H1 (cell line): ENCODE measurements around the gene BRCA2. TPM values are rescaled to one million over a fixed set of nuclear protein-coding genes. Genes with fewer than 3 reads are reported as not detected.

ENCODE experiments used
- CTCF ChIA-PET: fragments of 300-600 bp; sonication (Branson Sonifier 250); formaldehyde crosslinking; loops from one replicate; lab custom pipeline; 2021; ENCODE audit not compliant: partially characterized antibody; lab: Charles Lee
- POLR2A ChIA-PET: fragments of 300-600 bp; sonication (Branson Sonifier 250); formaldehyde crosslinking; loops from one replicate; lab custom pipeline; 2021; ENCODE audit warnings: inconsistent platforms; ENCODE audit not compliant: partially characterized antibody; lab: Charles Lee
- DNase-seq, 2 experiments: peaks; one replicate each; pipeline versions ENCODE4 v3.0.0 to v3.0.0-alpha.2; 2010 to 2022; ENCODE audit warnings: low spot score in 2 of 2, low read depth in 1 of 2, mixed read lengths in 1 of 2
- FAIRE-seq: peaks from 2 replicates; lab custom pipeline; 2011; peaks lifted over from hg19 to GRCh38; lab: Jason Lieb, UNC
- H2AFZ ChIP-seq: 2 replicates; pipeline ENCODE4 v1.8.1; 2012; ENCODE audit warnings: low read length, inconsistent platforms
- H2AK5ac ChIP-seq: 2 replicates; pipeline ENCODE4 v1.6.1; 2013; ENCODE audit warnings: low read depth, low read length
- H2BK120ac ChIP-seq: replicated peaks from 2 replicates; pipeline ENCODE3; 2013; ENCODE audit warnings: low read depth, low read length, inconsistent platforms
- H2BK12ac ChIP-seq: 2 replicates; pipeline ENCODE4 v1.6.1; 2013; ENCODE audit warnings: low read depth, low read length
- H2BK15ac ChIP-seq: 2 replicates; pipeline ENCODE4 v1.6.1; 2013; ENCODE audit warnings: low read length
- H2BK20ac ChIP-seq: 2 replicates; pipeline ENCODE4 v1.6.1; 2013; ENCODE audit warnings: low read length
- H2BK5ac ChIP-seq: 2 replicates; pipeline ENCODE4 v1.6.1; 2013; ENCODE audit warnings: low read depth, low read length
- H3K14ac ChIP-seq: 2 replicates; pipeline ENCODE4 v1.6.1; 2013; ENCODE audit warnings: inconsistent platforms; ENCODE audit not compliant: insufficient read length
- H3K18ac ChIP-seq: 2 replicates; pipeline ENCODE4 v1.6.1; 2013; ENCODE audit warnings: low read length; ENCODE audit errors: extremely low read depth
- H3K23ac ChIP-seq: 2 replicates; pipeline ENCODE4 v1.6.1; 2013; ENCODE audit warnings: inconsistent platforms; ENCODE audit not compliant: insufficient read length
- H3K23me2 ChIP-seq: 2 replicates; pipeline ENCODE4 v1.6.1; 2013; ENCODE audit warnings: low read depth, low read length
- H3K27ac ChIP-seq: 2 replicates; pipeline ENCODE4 v1.6.1; 2011; ENCODE audit warnings: low read depth, low read length, inconsistent platforms
- H3K27me3 ChIP-seq, 4 experiments: replicated peaks in 1 of 4; 1 replicate in 1 of 4; 2 replicates in 3 of 4; pipeline versions ENCODE4 v1.6.1 to v1.8.1; 2011 to 2013; ENCODE audit warnings: low read length in 3 of 4, mild to moderate bottlenecking in 3 of 4, inconsistent platforms in 2 of 4, mixed read lengths in 2 of 4, moderate library complexity in 1 of 4; ENCODE audit not compliant: control insufficient read depth in 3 of 4, insufficient read depth in 3 of 4; ENCODE audit errors: extremely low read depth in 1 of 4
- H3K36me3 ChIP-seq, 4 experiments: 2 replicates each; pipeline versions ENCODE4 v1.6.1 to v1.8.1; 2011 to 2013; ENCODE audit warnings: mild to moderate bottlenecking in 4 of 4, low read length in 3 of 4, moderate library complexity in 2 of 4, control low read depth in 1 of 4, inconsistent platforms in 1 of 4; ENCODE audit not compliant: insufficient read depth in 4 of 4, control insufficient read depth in 2 of 4
- H3K4ac ChIP-seq: replicated peaks from 2 replicates; pipeline ENCODE3; 2013; ENCODE audit warnings: low read length, low read depth, mixed read lengths, inconsistent platforms; ENCODE audit not compliant: insufficient read length
- H3K4me1 ChIP-seq, 4 experiments: replicated peaks in 1 of 4; 1 replicate in 1 of 4; 2 replicates in 3 of 4; pipeline versions ENCODE4 v1.6.1 to v1.8.1; 2011 to 2013; ENCODE audit warnings: low read length in 3 of 4, inconsistent platforms in 2 of 4, mixed read lengths in 1 of 4; ENCODE audit not compliant: insufficient read depth in 4 of 4, control insufficient read depth in 3 of 4
- H3K4me2 ChIP-seq, 2 experiments: 2 replicates each; pipeline versions ENCODE4 v1.6.1 to v1.8.1; 2011 to 2013; ENCODE audit warnings: low read depth in 2 of 2, low read length in 2 of 2, control low read depth in 1 of 2, inconsistent platforms in 1 of 2, mild to moderate bottlenecking in 1 of 2; ENCODE audit not compliant: insufficient read depth in 1 of 2
- H3K4me3 ChIP-seq, 4 experiments: fragments of 200-600, 300-600 bp in 1 of 4; sonication (generic), shearing (Covaris generic), sonication (Bioruptor Twin) in 1 of 4; 2 replicates each; pipeline versions ENCODE4 v1.5.1 to v1.8.1; 2011 to 2016; ENCODE audit warnings: low read length in 4 of 4, low read depth in 3 of 4, control low read depth in 2 of 4, inconsistent platforms in 2 of 4, mild to moderate bottlenecking in 2 of 4, mixed read lengths in 1 of 4, moderate library complexity in 1 of 4; ENCODE audit not compliant: insufficient read depth in 2 of 4; ENCODE audit errors: extremely low read depth in 1 of 4
- H3K56ac ChIP-seq: replicated peaks from 2 replicates; pipeline ENCODE3; 2013; ENCODE audit warnings: low read depth, mild to moderate bottlenecking, mixed read lengths, low read length, inconsistent platforms; ENCODE audit not compliant: insufficient read length
- H3K79me1 ChIP-seq: 2 replicates; pipeline ENCODE4 v1.6.1; 2013; ENCODE audit warnings: low read depth, low read length, control low read depth
- H3K79me2 ChIP-seq, 2 experiments: 2 replicates each; pipeline versions ENCODE4 v1.6.1 to v1.8.1; 2012 to 2013; ENCODE audit warnings: low read length in 2 of 2, mild to moderate bottlenecking in 2 of 2, inconsistent platforms in 1 of 2; ENCODE audit not compliant: insufficient read depth in 2 of 2, control insufficient read depth in 1 of 2
- H3K9ac ChIP-seq, 4 experiments: replicated peaks in 1 of 4; 1 replicate in 1 of 4; 2 replicates in 3 of 4; pipeline versions ENCODE4 v1.6.1 to v1.8.1; 2011 to 2013; ENCODE audit warnings: low read depth in 3 of 4, low read length in 3 of 4, control low read depth in 2 of 4, mild to moderate bottlenecking in 2 of 4, moderate library complexity in 2 of 4, inconsistent platforms in 1 of 4; ENCODE audit errors: extremely low read depth in 1 of 4
- H3K9me3 ChIP-seq, 2 experiments: 2 replicates each; pipeline versions ENCODE4 v1.6.1 to v1.8.1; 2012 to 2013; ENCODE audit warnings: mild to moderate bottlenecking in 2 of 2, moderate library complexity in 2 of 2, control low read depth in 1 of 2, inconsistent platforms in 1 of 2, low read depth in 1 of 2, low read length in 1 of 2, mixed read lengths in 1 of 2; ENCODE audit not compliant: insufficient read depth in 2 of 2
- H4K20me1 ChIP-seq, 2 experiments: replicated peaks in 1 of 2; 2 replicates each; pipeline versions ENCODE3 to v1.8.1; 2011 to 2013; ENCODE audit warnings: inconsistent platforms in 2 of 2, low read length in 2 of 2, mild to moderate bottlenecking in 1 of 2; ENCODE audit not compliant: insufficient read depth in 2 of 2, control insufficient read depth in 1 of 2
- H4K5ac ChIP-seq: 2 replicates; pipeline ENCODE4 v1.6.1; 2013; ENCODE audit warnings: low read length, low read depth, mixed read lengths, inconsistent platforms; ENCODE audit not compliant: insufficient read length
- H4K8ac ChIP-seq: 2 replicates; pipeline ENCODE4 v1.8.0; 2013; ENCODE audit warnings: mild to moderate bottlenecking, moderate library complexity, low read length, inconsistent platforms; ENCODE audit not compliant: insufficient read depth; ENCODE audit errors: extremely low read depth
- H4K91ac ChIP-seq: replicated peaks from 2 replicates; pipeline ENCODE3; 2013; ENCODE audit warnings: low read length, mixed read lengths, inconsistent platforms; ENCODE audit not compliant: insufficient read length
- CTCF ChIP-seq, 3 experiments: IDR thresholded peaks; 1 replicate in 2 of 3; 2 replicates in 1 of 3; pipeline versions ENCODE4 v1.5.1 to v1.6.1; 2011; ENCODE audit warnings: low read length in 3 of 3, mild to moderate bottlenecking in 3 of 3, inconsistent platforms in 2 of 3, low read depth in 1 of 3, moderate library complexity in 1 of 3; ENCODE audit not compliant: insufficient read depth in 1 of 3; ENCODE audit errors: control extremely low read depth in 1 of 3
- WGBS, 2 experiments: shearing (Covaris generic) in 1 of 2; methylation state at CpG; one replicate each; pipeline versions ENCODE4 v1.1.6 to v1.1.7; 2013 to 2015; ENCODE audit warnings: low lambda C conversion rate in 2 of 2, mixed read lengths in 2 of 2, inconsistent platforms in 1 of 2, low coverage in 1 of 2, missing lambda C conversion rate in 1 of 2; ENCODE audit not compliant: insufficient replicate concordance in 2 of 2, insufficient coverage in 1 of 2, insufficient read length in 1 of 2; ENCODE audit errors: extremely low coverage in 1 of 2, missing lambda C conversion rate in 1 of 2; 5-methylcytosine and 5-hydroxymethylcytosine counted together
- polyA plus RNA-seq, 7 experiments: library from polyadenylated mRNA; depleted of rRNA in 3 of 7; stranded (reverse) in 5 of 7; unstranded in 2 of 7; fragments of >200 nt in 5 of 7; fragments of 200-250 nt in 2 of 7; gene quantifications; 1 replicate in 5 of 7; 2 replicates in 1 of 7; 4 replicates in 1 of 7; pipeline versions ENCODE4 v1.2.1 to v1.2.3, GENCODE V29; 2011 to 2013; ENCODE audit warnings: missing spikeins in 2 of 7, mixed read lengths in 2 of 7
- total RNA-seq: library from RNA; stranded (reverse); fragmentation: NEBNext Ultra II Directional; extraction: Animal tissue kit (Norgen Biotek cat#: 25700); gene quantifications from 2 replicates; pipeline ENCODE4 v1.2.1, GENCODE V29; 2021

BRCA2 gene
- total and polyA plus RNA-seq, 2 of the 8 experiments (the other 6 are each of a cell fraction or from before 2014, with no cell fraction given) = 4.2 to 24.9 TPM

GRCh38 chr13:32407854-32408253 lies 92.5 kb downstream of the BRCA2 start:
- Histone ChIP-seq H3K36me3 (no peaks in the 10 kb centered on the region), H4K20me1 (no peaks in the 10 kb centered on the region), H3K56ac (no peak overlapping the region), H4K8ac (no peak overlapping the region; the same call in 1 of the 2 replicates), H2BK12ac (no peak overlapping the region), H3K4me1 (peaks cover 0 to 7% (median 5%) of the 10 kb centered on the region in 4 experiments; a peak in 5 of 7 replicates), H3K9me3 (no peaks in the 10 kb centered on the region), H3K4me3 (no peak overlapping the region), H3K4me2 (no peak overlapping the region), H2BK20ac (no peak overlapping the region), H3K23me2 (peaks cover 9% of the 10 kb centered on the region), H3K4ac (no peak overlapping the region), H4K5ac (no peak overlapping the region), H3K9ac (no peak overlapping the region), H3K27me3 (peaks cover 0 to 3% (median 0%) of the 10 kb centered on the region in 4 experiments; a peak in 6 of 7 replicates), H3K79me1 (no peaks in the 10 kb centered on the region), H2BK5ac (0 out of 2 replicates have a peak overlapping the region, but pooled peaks have one; percentile 55), H2AFZ (no peak overlapping the region), H2BK15ac (no peak overlapping the region), H3K23ac (no peak overlapping the region), H3K79me2 (no peaks in the 10 kb centered on the region), H3K27ac (no peak overlapping the region), H4K91ac (no peak overlapping the region), H3K18ac (no peak overlapping the region), H2AK5ac (no peak overlapping the region), H2BK120ac (no peak overlapping the region), H3K14ac (no peak overlapping the region)
- DNase-seq (no peak), FAIRE-seq (no peak)
- ChIA-PET CTCF (interaction anchor here (0.9 to 2.1 kb wide), 3 partner anchors 17 to 131 kb away, joined by 3 to 7 read pairs (median 3); no protein-coding TSS in a partner anchor), POLR2A (interaction anchor here (0.6 to 2.7 kb wide), 3 partner anchors 11 to 76 kb away, joined by 3 to 12 read pairs (median 3); no protein-coding TSS in a partner anchor)
- TF ChIP-seq CTCF (IDR thresholded peaks at IDR 0.05; ENCODE audit: control extremely low read depth in 1 of 3, insufficient read depth in 1 of 3, low read depth in 1 of 3, low read length in 3 of 3) = no peak
- 97% methylated on average over 6 of the region's 6 CpGs; no CpG with 5 or more reads in 1 of the 2 experiments for WGBS, 2 experiments
